ENCODE data around the gene DAP. TPM values are rescaled to one million over a fixed set of nuclear protein-coding genes. Genes with fewer than 3 reads are reported as not detected.
"Not testable (repeated sequence)": the region's sequence is repeated elsewhere in the genome, so short reads cannot be mapped to it uniquely, and the experiment has no call there.

DAP gene
- total RNA-seq, 4 donors from 2014 or later = 66.1 to 130 (median 106) TPM

DNA sequence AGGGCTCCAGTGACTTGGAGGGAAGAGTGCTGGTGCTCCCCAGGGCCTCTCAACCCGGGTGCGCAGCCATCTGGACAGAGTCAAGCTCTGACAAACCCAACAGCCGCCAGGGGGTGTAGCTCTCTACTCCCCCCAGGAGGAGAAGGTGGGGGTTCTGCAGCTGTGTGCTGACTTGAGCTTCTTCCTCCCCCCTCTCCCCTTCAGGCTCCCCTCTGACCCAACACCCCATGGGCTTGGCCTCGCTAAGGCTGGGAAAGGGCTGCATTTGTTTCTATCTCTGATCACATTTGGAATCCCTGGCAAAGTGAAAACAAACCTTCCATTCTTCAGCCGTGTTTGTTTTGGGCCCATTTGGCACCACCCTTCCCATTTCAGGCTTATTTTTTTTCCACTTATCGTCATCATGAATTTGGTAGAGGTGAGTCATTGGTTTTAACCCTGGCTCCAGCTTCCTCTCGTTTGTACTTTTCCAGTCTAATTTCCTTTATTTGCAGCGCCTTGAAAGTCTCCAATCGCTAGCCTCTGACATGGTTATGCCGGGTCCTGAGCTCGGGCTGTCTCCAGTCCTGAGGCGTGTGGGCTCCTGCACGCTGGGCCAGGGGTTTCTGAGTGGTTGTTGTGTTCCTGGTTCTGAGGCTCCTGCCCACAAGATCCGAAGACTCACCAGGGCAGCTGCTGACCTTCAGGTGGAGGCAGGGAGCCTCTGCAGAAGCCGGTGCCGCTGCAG, 36.1 kb downstream of the DAP start:
- intact Hi-C loops (cut with DNase I) = no loop called here
- 57 to 63% methylated on average over 14 to 16 of the region's 16 CpGs for WGBS, 2 donors

DNA sequence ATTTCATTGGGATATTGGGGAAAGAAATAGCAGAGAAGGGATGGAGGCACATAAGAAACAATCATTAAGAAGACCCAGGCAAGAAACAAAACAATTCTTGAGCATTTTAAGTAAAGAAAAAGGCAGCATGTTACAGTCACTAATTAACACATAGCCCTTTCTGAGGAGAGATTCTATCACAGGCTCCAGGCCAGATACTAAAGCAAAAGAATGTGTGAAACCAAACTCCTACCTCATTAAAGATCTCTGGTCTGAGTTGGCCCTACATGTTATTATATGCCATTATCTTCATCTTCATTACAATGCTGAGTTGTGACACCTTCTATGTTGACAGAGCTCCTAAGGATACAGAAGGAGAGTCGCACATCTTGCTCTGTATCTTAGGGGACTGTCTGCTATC, 37.5 kb downstream of the DAP start:
- 95 to 97% methylated on average over 1 of the region's 1 CpG for WGBS, 2 donors
- H3K4me1 ChIP-seq = peaks cover 41 to 43% of the 10 kb centered on the region in 2 donors
- TF ChIP-seq, protein P1, sequence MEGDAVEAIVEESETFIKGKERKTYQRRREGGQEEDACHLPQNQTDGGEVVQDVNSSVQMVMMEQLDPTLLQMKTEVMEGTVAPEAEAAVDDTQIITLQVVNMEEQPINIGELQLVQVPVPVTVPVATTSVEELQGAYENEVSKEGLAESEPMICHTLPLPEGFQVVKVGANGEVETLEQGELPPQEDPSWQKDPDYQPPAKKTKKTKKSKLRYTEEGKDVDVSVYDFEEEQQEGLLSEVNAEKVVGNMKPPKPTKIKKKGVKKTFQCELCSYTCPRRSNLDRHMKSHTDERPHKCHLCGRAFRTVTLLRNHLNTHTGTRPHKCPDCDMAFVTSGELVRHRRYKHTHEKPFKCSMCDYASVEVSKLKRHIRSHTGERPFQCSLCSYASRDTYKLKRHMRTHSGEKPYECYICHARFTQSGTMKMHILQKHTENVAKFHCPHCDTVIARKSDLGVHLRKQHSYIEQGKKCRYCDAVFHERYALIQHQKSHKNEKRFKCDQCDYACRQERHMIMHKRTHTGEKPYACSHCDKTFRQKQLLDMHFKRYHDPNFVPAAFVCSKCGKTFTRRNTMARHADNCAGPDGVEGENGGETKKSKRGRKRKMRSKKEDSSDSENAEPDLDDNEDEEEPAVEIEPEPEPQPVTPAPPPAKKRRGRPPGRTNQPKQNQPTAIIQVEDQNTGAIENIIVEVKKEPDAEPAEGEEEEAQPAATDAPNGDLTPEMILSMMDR (IDR thresholded peaks at IDR 0.05) = no peak
- no peak for TF ChIP-seq POLR2A (IDR thresholded peaks at IDR 0.05)
- DNase-seq = no peak
- H3K4me3 ChIP-seq (replicated peaks in 1 of 3) = no peak overlapping the region
- H3K27ac ChIP-seq = peak overlapping the region in 2 of 3 donors; percentile 91 to 97
- H3K27me3 ChIP-seq = no peaks in the 10 kb centered on the region
- no peaks in the 10 kb centered on the region for H3K9me3 ChIP-seq
- H3K36me3 ChIP-seq = no peaks in the 10 kb centered on the region
- intact Hi-C loops (cut with DNase I) = no loop called here

More for the DNA sequence above, 36.1 kb downstream of the DAP start:
- Histone ChIP-seq H3K27me3 (no peaks in the 10 kb centered on the region), H3K9me3 (no peaks in the 10 kb centered on the region), H3K4me1 (peaks cover 41 to 43% of the 10 kb centered on the region in 2 donors), H3K36me3 (no peaks in the 10 kb centered on the region), H3K4me3 (replicated peaks in 1 of 3) (no peak overlapping the region), H3K27ac (peak overlapping the region; percentile 80 to 97 (median 91))
- peak; percentile 39 to 55 for DNase-seq
- TF ChIP-seq, protein P1 (IDR thresholded peaks at IDR 0.05) = peak in 1 of 6 experiments; percentile 26
- peak in 1 of 2 donors; percentile 47 for TF ChIP-seq POLR2A (IDR thresholded peaks at IDR 0.05)

DNA sequence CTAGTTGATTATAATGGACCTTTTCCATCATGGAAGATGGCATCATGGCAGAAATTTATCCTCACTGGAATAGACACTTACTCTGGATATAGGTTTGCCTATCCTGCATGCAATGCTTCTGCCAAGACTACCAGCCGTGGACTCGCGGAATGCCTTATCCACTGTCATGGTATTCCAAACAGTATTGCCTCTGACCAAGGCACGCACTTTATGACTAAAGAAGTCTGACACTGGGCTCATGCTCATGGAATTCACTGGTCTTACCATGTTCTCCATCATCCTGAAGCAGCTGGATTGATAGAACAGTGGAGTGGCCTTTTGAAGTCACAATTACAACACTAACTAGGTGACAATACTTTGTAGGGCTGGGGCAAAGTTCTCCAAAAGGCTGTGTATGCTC, 40.3 kb downstream of the DAP start:
- H3K9me3 ChIP-seq; H3K36me3 ChIP-seq; H3K27ac ChIP-seq; intact Hi-C loops (cut with DNase I); DNase-seq; H3K4me3 ChIP-seq (replicated peaks in 1 of 3); H3K27me3 ChIP-seq: not testable (repeated sequence)
- peaks cover 20 to 23% of the 10 kb centered on the region in 2 donors for H3K4me1 ChIP-seq
- WGBS, 2 donors = 97 to 100% methylated on average over 3 to 4 of the region's 4 CpGs

DNA sequence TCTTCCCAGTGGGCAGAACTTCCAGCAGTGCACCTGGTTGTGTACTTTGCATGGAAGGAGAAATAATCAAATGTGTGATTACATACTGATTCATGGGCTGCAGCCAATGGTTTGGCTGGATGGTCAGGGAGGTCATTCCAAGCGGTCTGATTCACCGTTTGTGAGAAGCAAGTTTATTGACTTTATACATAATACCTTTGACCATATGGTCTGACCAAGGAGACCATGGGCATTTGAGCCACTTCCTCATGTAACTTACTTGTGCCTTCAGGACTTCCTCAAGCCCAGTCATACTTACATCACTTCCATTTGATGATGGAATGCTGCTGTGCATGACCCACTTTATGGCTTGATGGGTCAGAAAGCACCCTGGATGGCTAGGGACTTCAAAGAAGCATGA, 41.1 kb downstream of the DAP start:
- no peak for DNase-seq
- intact Hi-C loops (cut with DNase I) = no loop called here
- TF ChIP-seq, protein P1 (IDR thresholded peaks at IDR 0.05) = no peak
- TF ChIP-seq POLR2A (IDR thresholded peaks at IDR 0.05) = no peak
- Histone ChIP-seq H3K27me3 (no peaks in the 10 kb centered on the region), H3K27ac (no peak overlapping the region), H3K36me3 (peaks cover 0 to 5% of the 10 kb centered on the region in 2 donors), H3K9me3 (no peaks in the 10 kb centered on the region), H3K4me3 (replicated peaks in 1 of 3) (no peak overlapping the region), H3K4me1 (peaks cover 12 to 15% of the 10 kb centered on the region in 2 donors)
- WGBS, 2 donors = 96 to 100% methylated on average over 2 of the region's 2 CpGs

DNA sequence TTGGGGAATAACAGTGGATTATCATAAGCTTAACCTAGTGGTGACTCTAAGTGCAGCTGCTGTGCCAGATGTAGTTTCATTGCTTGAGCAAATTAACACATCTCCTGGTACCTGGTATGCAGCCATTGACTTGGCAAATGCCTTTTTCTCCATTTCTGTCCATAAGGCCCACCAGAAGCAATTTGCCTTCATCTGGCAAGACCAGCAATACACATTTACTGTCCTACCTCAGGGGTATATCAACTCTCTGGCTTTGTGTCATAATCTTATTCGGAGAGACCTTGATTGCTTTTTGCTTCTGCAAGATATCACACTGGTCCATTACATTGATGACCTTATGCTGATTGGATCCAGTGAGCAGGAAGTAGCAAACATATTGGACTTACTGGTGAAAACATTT, 42.4 kb downstream of the DAP start:
- H3K9me3 ChIP-seq; H3K4me3 ChIP-seq (replicated peaks in 1 of 3); DNase-seq; H3K27me3 ChIP-seq; H3K36me3 ChIP-seq; intact Hi-C loops (cut with DNase I); H3K27ac ChIP-seq; H3K4me1 ChIP-seq: not testable (repeated sequence)
- 94 to 100% methylated on average over 1 of the region's 1 CpG for WGBS, 2 donors

DNA sequence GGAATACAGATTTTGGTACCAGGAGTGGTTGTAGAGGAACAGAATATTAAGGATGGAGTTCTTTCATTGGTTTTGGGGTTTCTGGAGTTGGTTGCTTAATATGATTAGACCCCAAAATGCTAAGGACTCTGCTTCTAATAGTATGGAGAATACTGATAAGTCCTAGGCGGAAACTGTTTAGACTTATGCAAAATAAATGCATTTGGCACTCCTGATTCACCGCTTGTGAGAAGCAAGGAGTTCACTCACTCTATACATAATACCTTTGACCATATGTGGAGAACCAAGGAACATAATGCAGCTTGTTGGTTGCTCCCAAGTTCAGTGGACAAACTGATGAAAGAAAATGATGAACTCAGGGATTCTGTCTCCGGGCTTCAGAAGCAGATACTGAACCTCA, 44.2 kb downstream of the DAP start:
- DNase-seq; H3K27ac ChIP-seq; H3K36me3 ChIP-seq; intact Hi-C loops (cut with DNase I); H3K4me1 ChIP-seq; H3K9me3 ChIP-seq; H3K4me3 ChIP-seq (replicated peaks in 1 of 3); H3K27me3 ChIP-seq: not testable (repeated sequence)
- WGBS, 2 donors = 95 to 99% methylated on average over 3 of the region's 3 CpGs

All from thyroid gland (tissue), 4 donors.